GM12878 (cell line): ENCODE data around the gene FGD1.

Source experiments
- CEBPB ChIP-seq, 2 experiments: fragments of 150-350 bp in 1 of 2; IDR thresholded peaks; 2 replicates each; pipeline ENCODE4 v1.6.1; 2012 to 2014; ENCODE audit warnings: low read depth in 2 of 2, low read length in 2 of 2, borderline replicate concordance in 1 of 2, inconsistent platforms in 1 of 2
- CTCF ChIP-seq, 3 experiments: IDR thresholded peaks in 2 of 3; conservative IDR thresholded peaks in 1 of 3; 2 replicates each; pipeline ENCODE4 v1.5.1; 2011; ENCODE audit warnings: low read depth in 3 of 3, low read length in 3 of 3, mild to moderate bottlenecking in 3 of 3, control low read depth in 2 of 3, moderate library complexity in 2 of 3, inconsistent platforms in 1 of 3, mixed read lengths in 1 of 3; ENCODE audit not compliant: control insufficient read depth in 2 of 3, insufficient read depth in 1 of 3; ENCODE audit errors: extremely low read depth in 1 of 3
- EZH2 ChIP-seq: IDR thresholded peaks from 2 replicates; pipeline ENCODE4 v1.6.1; 2012; ENCODE audit warnings: low read depth, mild to moderate bottlenecking, control low read depth, inconsistent platforms, low read length, borderline replicate concordance; ENCODE audit not compliant: control insufficient read depth
- GABPA ChIP-seq: IDR thresholded peaks from 2 replicates; pipeline ENCODE4 v1.6.1; 2014; ENCODE audit warnings: antibody characterized with exemption, low read depth, mild to moderate bottlenecking, inconsistent platforms
- HDGF ChIP-seq: fragments of 450-650 bp; IDR thresholded peaks from 2 replicates; pipeline ENCODE4 v1.6.1; 2016; ENCODE audit warnings: antibody characterized with exemption
- MAX ChIP-seq: IDR thresholded peaks from 2 replicates; pipeline ENCODE4 v1.6.1; 2012; ENCODE audit warnings: low read depth, low read length, improper control_type of control experiment
- NFYB ChIP-seq: IDR thresholded peaks from 2 replicates; pipeline ENCODE4 v1.6.1; 2011; ENCODE audit warnings: low read depth, mild to moderate bottlenecking, low read length, improper control_type of control experiment, moderate library complexity; ENCODE audit not compliant: insufficient read depth
- SMC3 ChIP-seq: IDR thresholded peaks from 2 replicates; pipeline ENCODE4 v1.6.1; 2011; ENCODE audit warnings: low read length, improper control_type of control experiment, borderline replicate concordance
- SP1 ChIP-seq: IDR thresholded peaks from one replicate; pipeline ENCODE4 v1.6.1; 2011; ENCODE audit warnings: low read depth, low read length
- SPI1 ChIP-seq: IDR thresholded peaks from 2 replicates; pipeline ENCODE4 v1.6.1; 2011; ENCODE audit warnings: low read depth, mild to moderate bottlenecking, low read length, moderate library complexity, borderline replicate concordance; ENCODE audit not compliant: insufficient read depth
- USF1 ChIP-seq: IDR thresholded peaks from 2 replicates; pipeline ENCODE4 v1.6.1; 2011; ENCODE audit warnings: borderline replicate concordance, low read depth, mild to moderate bottlenecking, moderate library complexity, mixed read lengths, low read length; ENCODE audit not compliant: insufficient read depth; ENCODE audit errors: extremely low read length

GRCh38 chrX:54397113-54397512 lies 98.9 kb downstream of the FGD1 start:
- no peak for TF ChIP-seq NFYB
- TF ChIP-seq EZH2 = no peak
- no peak for TF ChIP-seq HDGF
- no peak for TF ChIP-seq CTCF (IDR thresholded peaks at IDR 0.05 in 2 of 3, conservative IDR thresholded peaks at IDR 0.05 in 1 of 3; ENCODE audit: control insufficient read depth in 2 of 3, extremely low read depth in 1 of 3, insufficient read depth in 1 of 3, low read depth in 3 of 3, low read length in 3 of 3)
- TF ChIP-seq CEBPB (IDR thresholded peaks at IDR 0.05; ENCODE audit: borderline replicate concordance in 1 of 2, low read depth in 2 of 2, low read length in 2 of 2) = no peak
- TF ChIP-seq MAX = no peak
- no peak for TF ChIP-seq SP1
- no peak for TF ChIP-seq SPI1
- TF ChIP-seq GABPA = no peak
- no peak for TF ChIP-seq USF1
- TF ChIP-seq SMC3 = no peak
